Measurements from ENCODE around the gene CYTIP. TPM values are rescaled to one million over a fixed set of nuclear protein-coding genes. Genes with fewer than 3 reads are reported as not detected.

Gene CYTIP
- total RNA-seq, 3 donors from 2014 or later (not counting 1 experiment from before 2014, with no cell fraction given): 276 to 363 (median 357) TPM

- Histone ChIP-seq H3K27me3 (ENCODE audit: control insufficient read depth, insufficient read depth, low read length) (no peaks in the 10 kb centered on the region), H3K4me3 (ENCODE audit: low read length) (no peak overlapping the region), H3K27ac (ENCODE audit: low read length) (no peak overlapping the region), H3K36me3 (ENCODE audit: control insufficient read depth, insufficient read depth, low read length) (no peaks in the 10 kb centered on the region), H3K4me1 (ENCODE audit: control insufficient read depth, insufficient read depth, low read length) (peaks cover 14% of the 10 kb centered on the region), H3K9me3 (ENCODE audit: control insufficient read depth, insufficient read depth, low read length) (no peaks in the 10 kb centered on the region)
- ATAC-seq (no peak), DNase-seq (no peak)
- H3K4me3 Mint-ChIP-seq: no peak overlapping the region
- H3K4me1 Mint-ChIP-seq: peaks cover 19 to 25% of the 10 kb centered on the region in 2 donors
- intact Hi-C loops (cut with micrococcal nuclease): no loop called here
- TF ChIP-seq CTCF (IDR thresholded peaks at IDR 0.05): no peak
- H3K27ac Mint-ChIP-seq: no peak overlapping the region
- no peaks in the 10 kb centered on the region for H3K27me3 Mint-ChIP-seq (ENCODE audit: low read depth in 2 of 2)
- no peaks in the 10 kb centered on the region for H3K9me3 Mint-ChIP-seq
- H3K36me3 Mint-ChIP-seq: no peaks in the 10 kb centered on the region
Observed at GRCh38 chr2:157473581-157473980, 29.7 kb upstream of the CYTIP start.

- no peaks in the 10 kb centered on the region for H3K27me3 Mint-ChIP-seq (ENCODE audit: low read depth in 2 of 2)
- Histone ChIP-seq H3K9me3 (ENCODE audit: control insufficient read depth, insufficient read depth, low read length) (no peaks in the 10 kb centered on the region), H3K27ac (ENCODE audit: low read length) (peak overlapping the region; percentile 93), H3K36me3 (ENCODE audit: control insufficient read depth, insufficient read depth, low read length) (no peaks in the 10 kb centered on the region), H3K27me3 (ENCODE audit: control insufficient read depth, insufficient read depth, low read length) (no peaks in the 10 kb centered on the region), H3K4me3 (ENCODE audit: low read length) (no peak overlapping the region), H3K4me1 (ENCODE audit: control insufficient read depth, insufficient read depth, low read length) (peaks cover 19% of the 10 kb centered on the region)
- 66% methylated on average over 3 of the region's 3 CpGs for WGBS (ENCODE audit: insufficient coverage)
- intact Hi-C loops (cut with micrococcal nuclease): no loop called here
- H3K36me3 Mint-ChIP-seq: no peaks in the 10 kb centered on the region
- no peaks in the 10 kb centered on the region for H3K9me3 Mint-ChIP-seq
- H3K4me1 Mint-ChIP-seq: peaks cover 19 to 25% of the 10 kb centered on the region in 2 donors
- no peak for TF ChIP-seq CTCF (IDR thresholded peaks at IDR 0.05)
- H3K4me3 Mint-ChIP-seq: no peak overlapping the region
- DNase-seq (no peak), ATAC-seq (peak; percentile 53 to 60 (median 55))
- H3K27ac Mint-ChIP-seq: peak overlapping the region; percentile 80 to 86
Observed at GRCh38 chr2:157471078-157471477, 27.2 kb upstream of the CYTIP start.

GRCh38 chr2:157470321-157470720, 26.4 kb upstream of the CYTIP start:
- H3K4me3 Mint-ChIP-seq: no peak overlapping the region
- H3K9me3 ChIP-seq (ENCODE audit: control insufficient read depth, insufficient read depth, low read length): no peaks in the 10 kb centered on the region
- H3K27me3 Mint-ChIP-seq (ENCODE audit: low read depth in 2 of 2): peaks cover 0 to 2% of the 10 kb centered on the region in 2 donors
- H3K4me3 ChIP-seq (ENCODE audit: low read length): no peak overlapping the region
- H3K9me3 Mint-ChIP-seq: no peaks in the 10 kb centered on the region
- peaks cover 19% of the 10 kb centered on the region for H3K4me1 ChIP-seq (ENCODE audit: control insufficient read depth, insufficient read depth, low read length)
- DNase-seq (no peak), ATAC-seq (peak in 1 of 3 donors; percentile 40)
- intact Hi-C loops (cut with micrococcal nuclease): no loop called here
- peaks cover 19 to 25% of the 10 kb centered on the region in 2 donors for H3K4me1 Mint-ChIP-seq
- no peaks in the 10 kb centered on the region for H3K36me3 Mint-ChIP-seq
- H3K27ac Mint-ChIP-seq: peak overlapping the region; percentile 80 to 86
- no peaks in the 10 kb centered on the region for H3K27me3 ChIP-seq (ENCODE audit: control insufficient read depth, insufficient read depth, low read length)
- no peaks in the 10 kb centered on the region for H3K36me3 ChIP-seq (ENCODE audit: control insufficient read depth, insufficient read depth, low read length)
- TF ChIP-seq CTCF (IDR thresholded peaks at IDR 0.05): no peak
- H3K27ac ChIP-seq (ENCODE audit: low read length): peak overlapping the region; percentile 93

GRCh38 chr2:157469726-157470125, 25.8 kb upstream of the CYTIP start:
- no CpG with 5 or more reads among the region's 1 CpG for WGBS (ENCODE audit: insufficient coverage)

More at GRCh38 chr2:157469726-157470125, 25.8 kb upstream of the CYTIP start:
- H3K9me3 Mint-ChIP-seq: no peaks in the 10 kb centered on the region
- peaks cover 19% of the 10 kb centered on the region for H3K4me1 ChIP-seq (ENCODE audit: control insufficient read depth, insufficient read depth, low read length)
- no peaks in the 10 kb centered on the region for H3K36me3 ChIP-seq (ENCODE audit: control insufficient read depth, insufficient read depth, low read length)
- DNase-seq: no peak
- H3K4me3 ChIP-seq (ENCODE audit: low read length): no peak overlapping the region
- no peaks in the 10 kb centered on the region for H3K9me3 ChIP-seq (ENCODE audit: control insufficient read depth, insufficient read depth, low read length)
- intact Hi-C loops (cut with micrococcal nuclease): loop anchor here (2.0 kb wide), 1 partner anchor 27 kb away; no protein-coding TSS in a partner anchor
- peaks cover 19 to 25% of the 10 kb centered on the region in 2 donors for H3K4me1 Mint-ChIP-seq
- H3K27me3 ChIP-seq (ENCODE audit: control insufficient read depth, insufficient read depth, low read length): no peaks in the 10 kb centered on the region
- peak overlapping the region; percentile 93 for H3K27ac ChIP-seq (ENCODE audit: low read length)
- no peaks in the 10 kb centered on the region for H3K36me3 Mint-ChIP-seq
- ATAC-seq: no peak
- no peak for TF ChIP-seq CTCF (IDR thresholded peaks at IDR 0.05)
- H3K27ac Mint-ChIP-seq: peak overlapping the region; percentile 80 to 86
- peaks cover 0 to 2% of the 10 kb centered on the region in 2 donors for H3K27me3 Mint-ChIP-seq (ENCODE audit: low read depth in 2 of 2)
- peak overlapping the region; percentile 23 for H3K4me3 Mint-ChIP-seq

Measured in natural killer cell (primary cell).